HG03060 (cell line): ENCODE data around the gene ZP2.
"Not testable (repeated sequence)": the region's sequence is repeated elsewhere in the genome, so short reads cannot be mapped to it uniquely, and the experiment has no call there.

Source experiments
- ATAC-seq: cut with Tn5 transposase; IDR thresholded peaks from one replicate; pipeline ENCODE4 v1.9.1; 2021; ENCODE audit warnings: low read depth, moderate number of reproducible peaks; ENCODE audit not compliant: unreplicated experiment

The ZP2 gene

DNA sequence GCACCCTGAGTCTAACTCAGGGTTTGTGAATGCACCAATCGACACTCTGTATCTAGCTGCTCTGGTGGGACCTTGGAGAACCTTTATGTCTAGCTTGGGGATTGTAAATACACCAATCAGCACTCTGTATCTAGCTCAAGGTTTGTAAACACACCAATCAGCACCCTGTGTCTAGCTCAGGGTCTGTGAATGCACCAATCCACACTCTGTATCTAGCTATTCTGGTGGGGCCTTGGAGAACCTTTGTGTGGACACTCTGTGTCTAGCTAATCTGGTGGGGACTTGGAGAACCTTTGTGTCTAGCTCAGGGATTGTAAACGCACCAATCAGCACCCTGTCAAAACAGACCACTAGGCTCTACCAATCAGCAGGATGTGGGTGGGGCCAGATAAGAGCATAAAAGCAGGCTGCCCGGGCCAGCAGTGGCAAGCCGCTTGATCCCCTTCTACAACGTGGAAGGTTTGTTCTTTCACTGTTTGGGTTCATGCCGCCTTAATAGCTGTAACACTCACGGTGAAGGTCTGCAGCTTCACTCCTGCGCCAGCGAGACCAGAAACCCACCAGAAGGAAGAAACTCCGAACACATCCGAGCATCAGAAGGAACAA is 58.1 kb downstream of the ZP2 start:
- ATAC-seq = not testable (repeated sequence)

DNA sequence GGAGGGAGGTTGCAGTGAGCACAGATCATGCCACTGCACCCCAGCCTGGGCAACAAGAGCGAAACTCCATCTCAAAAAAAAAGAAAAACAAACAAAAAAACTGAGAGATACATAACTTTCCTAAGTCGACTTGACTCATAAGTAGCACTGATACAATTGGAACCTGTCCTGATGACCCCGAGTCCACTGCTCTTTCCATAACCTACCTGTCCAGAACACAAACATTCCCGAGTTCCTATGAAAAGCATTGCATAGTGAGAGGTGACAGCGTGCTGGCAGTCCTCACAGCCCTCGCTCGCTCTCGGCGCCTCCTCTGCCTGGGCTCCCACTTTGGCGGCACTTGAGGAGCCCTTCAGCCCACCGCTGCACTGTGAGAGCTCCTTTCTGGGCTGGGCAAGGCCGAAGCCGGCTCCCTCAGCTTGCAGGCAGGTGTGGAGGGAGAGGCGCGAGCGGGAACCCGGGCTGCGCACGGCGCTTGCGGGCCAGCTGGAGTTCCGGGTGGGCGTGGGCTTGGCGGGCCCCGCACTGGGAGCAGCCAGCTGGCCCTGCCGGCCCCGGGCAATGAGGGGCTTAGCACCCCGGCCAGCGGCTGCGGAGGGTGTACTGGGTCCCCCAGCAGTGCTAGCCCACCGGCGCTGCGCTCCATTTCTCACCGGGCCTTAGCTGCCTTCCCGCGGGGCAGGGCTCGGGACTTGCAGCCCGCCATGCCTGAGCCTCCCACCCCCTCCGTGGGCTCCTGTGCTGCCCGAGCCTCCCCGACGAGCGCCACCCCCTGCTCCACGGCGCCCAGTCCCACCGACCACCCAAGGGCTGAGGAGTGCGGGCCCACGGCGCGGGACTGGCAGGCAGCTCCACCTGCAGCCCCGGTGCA is 59.0 kb downstream of the ZP2 start:
- ATAC-seq = not testable (repeated sequence)

- no peak for ATAC-seq
These were observed 60.9 kb downstream of the ZP2 start, which contains the start of gene DNAH3 for GRCh38 chr16:21150375-21151001. TSS of gene DNAH3 (minus strand) at chr16:21150846. CDS start at chr16:21150319, 527 bp downstream.
